GM12878 (cell line): ENCODE results near the gene N4BP3.

Experiments
- ATF3 ChIP-seq: IDR thresholded peaks from 2 replicates; pipeline ENCODE4 v1.6.1; 2011; ENCODE audit warnings: low read depth, mild to moderate bottlenecking, low read length, moderate library complexity, borderline replicate concordance; ENCODE audit errors: extremely low read depth
- ATF7 ChIP-seq: fragments of 450-650 bp; IDR thresholded peaks from 2 replicates; pipeline ENCODE4 v1.6.1; 2016; ENCODE audit warnings: low read depth, mild to moderate bottlenecking
- BCLAF1 ChIP-seq: fragments of 450-650 bp; IDR thresholded peaks from 2 replicates; pipeline ENCODE4 v1.6.1; 2017; ENCODE audit warnings: antibody characterized with exemption, mild to moderate bottlenecking, moderate library complexity
- CHD1 ChIP-seq: IDR thresholded peaks from 2 replicates; pipeline ENCODE4 v1.6.1; 2012; ENCODE audit warnings: low read depth, low read length, improper control_type of control experiment
- EP300 ChIP-seq, 2 experiments: fragments of 150-350 bp in 1 of 2; IDR thresholded peaks; 2 replicates each; pipeline ENCODE4 v1.6.1; 2011 to 2012; ENCODE audit warnings: low read depth in 2 of 2, low read length in 2 of 2, borderline replicate concordance in 1 of 2, improper control_type of control experiment in 1 of 2, inconsistent platforms in 1 of 2; ENCODE audit not compliant: control insufficient read depth in 1 of 2
- EZH2 ChIP-seq: IDR thresholded peaks from 2 replicates; pipeline ENCODE4 v1.6.1; 2012; ENCODE audit warnings: low read depth, mild to moderate bottlenecking, control low read depth, inconsistent platforms, low read length, borderline replicate concordance; ENCODE audit not compliant: control insufficient read depth
- MEF2A ChIP-seq: IDR thresholded peaks from 2 replicates; pipeline ENCODE4 v1.6.1; 2011; ENCODE audit warnings: low read depth, mild to moderate bottlenecking, low read length, moderate library complexity; ENCODE audit not compliant: insufficient read depth
- REST ChIP-seq: IDR thresholded peaks from 2 replicates; pipeline ENCODE4 v1.6.1; 2012; ENCODE audit warnings: mild to moderate bottlenecking, low read depth, low read length
- STAT3 ChIP-seq: IDR thresholded peaks from 2 replicates; pipeline ENCODE4 v1.6.1; 2011; ENCODE audit warnings: low read depth, low read length, improper control_type of control experiment

- no peak for TF ChIP-seq STAT3
- TF ChIP-seq MEF2A: no peak
- no peak for TF ChIP-seq BCLAF1
- no peak for TF ChIP-seq ATF7
- no peak for TF ChIP-seq EZH2
- TF ChIP-seq CHD1: no peak
- no peak for TF ChIP-seq ATF3
- TF ChIP-seq REST: no peak
- TF ChIP-seq EP300 (IDR thresholded peaks at IDR 0.05; ENCODE audit: borderline replicate concordance in 1 of 2, control insufficient read depth in 1 of 2, low read depth in 2 of 2, low read length in 2 of 2): no peak
Observed at GRCh38 chr5:178123966-178124925, 10.9 kb downstream of the N4BP3 start.
